ENCODE data around the gene ANGPTL2. TPM values are rescaled to one million over a fixed set of nuclear protein-coding genes. Genes with fewer than 3 reads are reported as not detected.

The ANGPTL2 gene
- total RNA-seq, 2 experiments from 2014 or later: not detected

GRCh38 chr9:127118597-127119319, 3.7 kb downstream of the ANGPTL2 start:
- Mint-ChIP-seq H3K36me3 (ENCODE audit: low read depth) (no peaks in the 10 kb centered on the region), H3K27ac (no peak overlapping the region), H3K4me3 (no peak overlapping the region), H3K9me3 (no peaks in the 10 kb centered on the region), H3K27me3 (peaks cover 25% of the 10 kb centered on the region), H3K4me1 (ENCODE audit: low read depth) (peaks cover 11% of the 10 kb centered on the region)
- intact Hi-C loops (cut with micrococcal nuclease): no loop called here
- ATAC-seq: no peak
- ChIA-PET CTCF (no interaction called here), POLR2A (no interaction called here)
- DNase-seq: no peak
- TF ChIP-seq, protein P1, sequence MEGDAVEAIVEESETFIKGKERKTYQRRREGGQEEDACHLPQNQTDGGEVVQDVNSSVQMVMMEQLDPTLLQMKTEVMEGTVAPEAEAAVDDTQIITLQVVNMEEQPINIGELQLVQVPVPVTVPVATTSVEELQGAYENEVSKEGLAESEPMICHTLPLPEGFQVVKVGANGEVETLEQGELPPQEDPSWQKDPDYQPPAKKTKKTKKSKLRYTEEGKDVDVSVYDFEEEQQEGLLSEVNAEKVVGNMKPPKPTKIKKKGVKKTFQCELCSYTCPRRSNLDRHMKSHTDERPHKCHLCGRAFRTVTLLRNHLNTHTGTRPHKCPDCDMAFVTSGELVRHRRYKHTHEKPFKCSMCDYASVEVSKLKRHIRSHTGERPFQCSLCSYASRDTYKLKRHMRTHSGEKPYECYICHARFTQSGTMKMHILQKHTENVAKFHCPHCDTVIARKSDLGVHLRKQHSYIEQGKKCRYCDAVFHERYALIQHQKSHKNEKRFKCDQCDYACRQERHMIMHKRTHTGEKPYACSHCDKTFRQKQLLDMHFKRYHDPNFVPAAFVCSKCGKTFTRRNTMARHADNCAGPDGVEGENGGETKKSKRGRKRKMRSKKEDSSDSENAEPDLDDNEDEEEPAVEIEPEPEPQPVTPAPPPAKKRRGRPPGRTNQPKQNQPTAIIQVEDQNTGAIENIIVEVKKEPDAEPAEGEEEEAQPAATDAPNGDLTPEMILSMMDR (IDR thresholded peaks at IDR 0.05): no peak

DNA sequence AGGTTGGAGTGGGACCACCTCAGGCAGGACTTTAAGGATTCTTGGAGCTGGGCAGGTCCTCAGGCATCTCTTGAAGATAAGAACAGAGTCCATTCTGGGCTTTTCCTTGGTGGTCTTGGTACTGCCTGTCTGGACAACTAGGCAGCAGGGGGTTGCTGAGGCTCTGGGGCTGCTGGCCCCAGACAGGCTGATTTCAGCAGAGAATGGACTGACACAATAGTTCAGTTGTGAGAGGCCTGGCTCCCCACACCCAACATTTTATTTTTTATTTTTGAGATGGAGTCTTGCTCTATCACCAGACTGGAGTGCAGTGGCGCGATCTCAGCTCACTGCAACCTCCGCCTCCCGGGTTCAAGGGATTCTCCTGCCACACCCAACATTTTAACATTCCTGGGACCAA, 4.6 kb downstream of the ANGPTL2 start:
- POLR2A ChIA-PET: no interaction called here
- no peaks in the 10 kb centered on the region for H3K36me3 Mint-ChIP-seq (ENCODE audit: low read depth)
- ATAC-seq (no peak), DNase-seq (no peak)
- CTCF ChIA-PET: no interaction called here
- H3K27ac Mint-ChIP-seq: no peak overlapping the region
- no peaks in the 10 kb centered on the region for H3K9me3 Mint-ChIP-seq
- H3K4me1 Mint-ChIP-seq (ENCODE audit: low read depth): peaks cover 11% of the 10 kb centered on the region
- intact Hi-C loops (cut with micrococcal nuclease): no loop called here
- H3K4me3 Mint-ChIP-seq: no peak overlapping the region
- peaks cover 20% of the 10 kb centered on the region for H3K27me3 Mint-ChIP-seq
- TF ChIP-seq, protein P1 (IDR thresholded peaks at IDR 0.05): no peak

GRCh38 chr9:127116957-127117356, 5.5 kb downstream of the ANGPTL2 start:
- POLR2A ChIA-PET: no interaction called here
- Mint-ChIP-seq H3K9me3 (no peaks in the 10 kb centered on the region), H3K36me3 (ENCODE audit: low read depth) (no peaks in the 10 kb centered on the region), H3K27ac (no peak overlapping the region), H3K4me3 (no peak overlapping the region), H3K27me3 (peaks cover 17% of the 10 kb centered on the region), H3K4me1 (ENCODE audit: low read depth) (peaks cover 11% of the 10 kb centered on the region)
- TF ChIP-seq, protein P1 (IDR thresholded peaks at IDR 0.05): no peak
- no peak for DNase-seq
- intact Hi-C loops (cut with micrococcal nuclease): no loop called here
- peak; percentile 40 for ATAC-seq
- CTCF ChIA-PET: interaction anchor here (0.8 kb wide), 1 partner anchor 22 kb away, joined by 3 read pairs; no protein-coding TSS in a partner anchor

DNA sequence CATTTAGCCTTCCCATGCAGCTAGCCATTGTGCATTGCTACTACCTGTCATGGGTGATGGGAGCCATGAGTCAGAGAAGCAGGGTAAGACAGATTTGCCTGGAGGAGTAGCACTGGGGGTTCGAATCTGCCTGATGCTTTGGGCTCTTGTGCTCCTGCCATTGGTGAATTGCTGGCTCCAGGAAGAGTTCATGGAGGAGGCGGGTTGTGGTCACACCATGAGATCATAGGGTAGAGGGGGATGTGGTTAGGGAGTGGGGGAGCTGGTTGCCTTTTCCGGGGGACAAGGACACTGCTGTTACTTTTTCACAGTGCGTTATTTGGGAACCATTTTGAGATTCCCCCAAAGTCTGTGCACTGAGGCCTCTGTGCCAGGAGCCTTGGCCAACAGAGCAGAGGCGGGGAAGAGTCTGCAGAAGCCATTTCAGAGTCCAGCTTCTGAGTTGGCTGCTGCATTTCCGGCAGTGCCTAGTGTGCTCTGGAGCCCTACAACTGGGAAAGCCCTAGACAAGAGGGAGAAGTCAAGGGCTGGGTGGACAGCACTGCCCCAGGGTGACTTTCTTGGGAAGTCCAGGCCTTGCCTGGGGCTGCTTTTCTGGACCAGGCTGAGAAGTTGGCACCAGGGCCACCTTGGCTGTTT, 6.2 kb downstream of the ANGPTL2 start:
- peak; percentile 34 for DNase-seq

More for the DNA sequence above, 6.2 kb downstream of the ANGPTL2 start:
- Mint-ChIP-seq H3K27me3 (peaks cover 10% of the 10 kb centered on the region), H3K27ac (no peak overlapping the region), H3K4me1 (ENCODE audit: low read depth) (peaks cover 11% of the 10 kb centered on the region), H3K9me3 (no peaks in the 10 kb centered on the region), H3K36me3 (ENCODE audit: low read depth) (no peaks in the 10 kb centered on the region), H3K4me3 (no peak overlapping the region)
- CTCF ChIA-PET: interaction anchor here (0.8 kb wide), 1 partner anchor 23 kb away, joined by 3 read pairs; no protein-coding TSS in a partner anchor
- intact Hi-C loops (cut with micrococcal nuclease): no loop called here
- ATAC-seq: peak; percentile 57
- POLR2A ChIA-PET: interaction anchor here (0.6 to 1.4 kb wide), 2 partner anchors 13 to 74 kb away, joined by 3 to 4 read pairs; no protein-coding TSS in a partner anchor
- TF ChIP-seq, protein P1 (IDR thresholded peaks at IDR 0.05): no peak
